Left renal cortex interstitium (tissue), 4 donors: ENCODE results near the gene EPHA2. TPM values are rescaled to one million over a fixed set of nuclear protein-coding genes. Genes with fewer than 3 reads are reported as not detected.

ENCODE experiments used
- DNase-seq, 4 donors: peaks; one replicate each; pipeline ENCODE4 v3.0.0-alpha.2; 2013; ENCODE audit warnings: low read depth in 4 of 4, low spot score in 2 of 4, missing footprints in 1 of 4
- polyA plus RNA-seq, 4 donors: library from polyadenylated mRNA; unstranded; fragments of 120-200 nt; gene quantifications; one replicate each; pipeline ENCODE4 v1.2.1, GENCODE V29; 2013; ENCODE audit not compliant: insufficient read length in 4 of 4

The EPHA2 gene
- polyA plus RNA-seq, 4 donors, result 12.9 to 25.0 (median 20.1) TPM

DNA sequence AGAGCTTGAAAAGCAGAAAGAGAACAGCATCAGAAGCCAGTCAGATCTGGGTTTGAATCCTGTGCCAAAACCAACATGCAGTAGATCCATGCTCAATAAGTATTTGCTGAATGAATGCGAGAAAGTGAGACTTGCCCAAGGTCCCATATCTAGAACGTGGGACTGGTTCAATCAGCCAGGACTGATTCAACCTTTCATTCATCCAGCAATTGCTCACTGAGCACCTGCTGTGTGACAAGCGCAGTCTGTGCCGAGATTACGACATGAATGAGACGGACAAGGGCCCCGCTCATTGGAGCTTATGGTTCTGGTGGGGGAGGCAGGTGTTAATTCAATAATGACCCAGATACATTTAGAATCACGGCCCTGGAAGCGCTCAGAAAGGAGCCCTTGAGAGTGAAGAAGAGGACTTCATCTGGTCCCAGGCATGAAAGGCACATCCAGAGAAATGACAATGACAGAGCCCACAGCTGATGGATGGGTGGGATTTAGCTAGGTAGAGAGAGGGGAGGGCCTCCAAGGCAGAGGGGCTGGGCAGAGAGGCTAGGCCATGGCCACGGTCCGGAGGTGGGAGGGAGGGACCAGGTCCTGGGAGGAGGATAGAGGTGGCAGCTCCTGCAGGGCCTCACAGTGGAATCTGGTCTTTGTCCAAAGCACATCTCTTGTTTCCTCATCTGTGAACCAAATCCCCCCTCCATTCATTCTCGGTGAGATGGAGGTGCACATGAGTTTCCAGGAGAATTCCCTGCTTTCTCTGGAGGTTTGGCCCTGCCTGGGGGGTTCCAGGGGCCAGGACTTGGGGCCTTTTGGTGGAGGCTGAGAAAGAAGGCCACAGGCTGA is 78.2 kb downstream of the EPHA2 start:
- no peak for DNase-seq

- no peak for DNase-seq
These were observed 79.0 kb downstream of the EPHA2 start for GRCh38 chr1:16076865-16077238.

DNA sequence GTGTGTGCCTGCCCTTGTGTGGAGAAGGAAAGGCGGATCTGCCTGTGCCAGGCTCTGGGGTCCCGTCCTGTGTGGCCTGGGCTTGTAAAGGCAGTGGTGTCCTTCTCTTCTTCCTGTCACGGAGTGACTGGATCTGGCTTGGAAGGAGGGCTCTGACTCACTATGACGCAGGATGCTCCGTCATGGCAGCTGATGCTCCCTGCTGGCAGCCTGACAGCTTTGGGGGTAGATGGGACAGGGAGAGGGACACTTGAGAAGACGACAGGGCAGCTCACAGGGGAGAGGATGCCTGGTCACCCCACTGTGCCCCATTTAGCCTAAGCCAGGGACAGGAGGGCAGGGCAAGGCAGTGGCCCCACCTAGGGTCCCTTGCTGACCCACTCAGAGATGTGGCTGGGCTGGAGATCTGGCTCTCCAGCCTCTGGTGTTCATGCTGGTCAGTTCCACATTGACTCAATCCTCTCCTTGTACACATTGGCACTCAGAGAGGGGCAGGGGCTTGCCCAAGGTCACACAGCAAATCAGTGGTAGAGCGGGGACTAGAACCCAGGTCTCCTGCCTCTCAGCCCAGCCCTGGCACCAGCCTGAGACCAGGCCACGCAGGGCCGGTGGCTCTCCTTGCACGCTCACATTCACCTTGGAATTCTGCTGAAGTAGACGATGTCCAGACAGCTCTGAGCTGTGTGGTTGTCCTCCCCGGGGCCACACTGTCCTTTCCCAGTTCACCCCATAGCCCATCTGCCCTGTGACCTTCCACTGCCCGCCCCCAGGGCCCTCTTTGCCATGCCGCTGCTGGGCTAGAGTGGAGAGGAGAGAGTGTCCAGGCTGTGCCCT is 79.6 kb downstream of the EPHA2 start:
- no peak for DNase-seq

GRCh38 chr1:16075337-16076030 is 80.4 kb downstream of the EPHA2 start:
- DNase-seq, result no peak

Other genes with a start within 250 kb of the EPHA2 start
- gene ZBTB17, start 180.0 kb downstream of the EPHA2 start, polyA plus RNA-seq, result 10 to 100 TPM; 30.4 to 42.6 (median 33.7) TPM
- under 1 TPM; 0.07 to 0.29 (median 0.16) TPM for gene SRARP, start 151.8 kb downstream of the EPHA2 start, polyA plus RNA-seq
- gene HSPB7, start 138.0 kb downstream of the EPHA2 start, polyA plus RNA-seq, result 1 to 10 TPM; 3.4 to 6.0 (median 4.7) TPM
- gene CLCNKA, start 134.0 kb downstream of the EPHA2 start, polyA plus RNA-seq, result 10 to 100 TPM; 13.8 to 24.5 (median 18.1) TPM
- gene CLCNKB, start 112.3 kb downstream of the EPHA2 start, polyA plus RNA-seq, result 10 to 100 TPM; 37.3 to 73.1 (median 60.9) TPM
- 1 to 10 TPM; 1.0 to 2.7 (median 2.0) TPM for gene FAM131C, start 82.4 kb downstream of the EPHA2 start, polyA plus RNA-seq
- 10 to 100 TPM; 16.7 to 28.3 (median 23.0) TPM for gene ARHGEF19, start 56.6 kb upstream of the EPHA2 start, polyA plus RNA-seq
- 1 to 10 TPM; 4.7 to 7.2 (median 6.6) TPM for gene CPLANE2, start 81.1 kb upstream of the EPHA2 start, polyA plus RNA-seq
- 10 to 100 TPM; 18.3 to 24.0 (median 21.4) TPM for gene FBXO42, start 196.4 kb upstream of the EPHA2 start, polyA plus RNA-seq
- gene SZRD1, start 211.2 kb upstream of the EPHA2 start, polyA plus RNA-seq, result 100 to 1,000 TPM in 3 of 4 donors, 10 to 100 TPM in 1; 93.7 to 133 (median 110) TPM